Activated T-cell treated with anti-CD3 and anti-CD28 coated beads for 24 hours (primary cell): Measurements from ENCODE around the gene NRN1.
"Not testable (repeated sequence)": the region's sequence is repeated elsewhere in the genome, so short reads cannot be mapped to it uniquely, and the experiment has no call there.

Experiments
- DNase-seq: peaks from one replicate; pipeline ENCODE4 v3.0.0-alpha.2; 2020; ENCODE audit warnings: low read depth

Gene NRN1, protein sequence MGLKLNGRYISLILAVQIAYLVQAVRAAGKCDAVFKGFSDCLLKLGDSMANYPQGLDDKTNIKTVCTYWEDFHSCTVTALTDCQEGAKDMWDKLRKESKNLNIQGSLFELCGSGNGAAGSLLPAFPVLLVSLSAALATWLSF

DNA sequence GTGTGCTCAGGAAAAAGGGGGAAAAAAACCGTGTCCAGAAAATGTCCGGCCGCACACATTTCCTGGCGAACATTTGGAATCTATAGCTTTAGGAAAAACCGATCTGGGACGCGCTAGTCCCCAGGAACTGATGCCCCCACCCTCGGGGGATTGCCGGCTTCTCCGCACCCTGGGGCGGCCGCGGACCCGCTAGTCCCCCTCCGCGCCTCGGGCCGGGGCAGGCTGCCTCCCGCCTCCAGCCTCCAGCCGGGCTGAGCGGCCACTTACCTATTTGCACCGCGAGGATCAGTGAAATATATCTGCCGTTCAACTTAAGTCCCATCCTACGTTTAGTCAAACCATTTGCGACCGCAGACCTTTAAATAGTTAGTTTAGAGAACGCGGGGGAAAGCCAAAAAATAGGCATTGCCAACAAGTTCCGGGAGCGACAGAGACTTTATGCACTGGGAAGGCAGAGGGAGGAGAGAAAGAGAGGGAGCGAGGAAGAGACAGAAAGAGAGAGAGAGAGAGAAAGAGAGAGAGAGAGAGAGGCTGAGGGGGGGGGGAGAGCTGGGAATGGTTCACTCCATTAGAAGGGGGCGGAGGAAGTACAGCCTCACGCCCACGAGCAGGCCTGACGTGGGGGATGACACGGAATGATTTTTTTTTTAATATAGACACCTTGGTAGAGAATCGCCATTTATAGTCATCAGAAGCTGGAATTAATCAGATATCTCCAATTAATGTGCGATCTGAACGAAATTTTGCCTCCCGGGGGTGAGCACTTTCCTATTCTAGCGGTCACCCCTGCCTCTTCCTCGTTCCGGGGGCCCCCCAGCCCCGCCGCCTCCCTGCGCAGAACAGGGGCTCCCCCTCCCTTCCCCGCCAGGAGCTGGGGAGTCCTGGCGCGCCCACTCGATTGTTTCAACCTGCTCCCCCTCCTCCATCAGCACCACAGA is at the start of gene NRN1:
Gene NRN1, minus strand, starts transcription at position 498 of the 938 bp plus-strand sequence. Its CDS starts 176 bp downstream, at position 322.
- no peak for DNase-seq

DNA sequence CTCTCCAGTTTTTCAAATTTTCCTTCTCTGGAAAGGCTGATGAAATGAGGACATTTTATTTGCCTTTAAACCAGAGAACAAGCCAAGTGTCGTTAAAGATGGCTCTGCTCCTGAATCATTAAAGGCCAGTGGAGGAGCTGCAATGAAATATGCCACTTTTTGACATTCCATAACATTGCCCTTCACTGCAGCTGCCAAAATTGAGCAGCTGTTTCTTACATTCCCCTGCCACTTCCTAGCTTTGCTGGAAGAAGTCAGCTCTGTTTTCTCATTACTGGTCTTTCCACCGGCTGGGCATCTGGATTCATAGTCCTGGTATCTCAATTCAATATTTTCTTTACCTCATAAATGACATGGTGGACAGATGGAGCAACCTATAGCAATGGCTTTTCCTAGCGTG is 45.5 kb upstream of the NRN1 start:
- DNase-seq = no peak

DNA sequence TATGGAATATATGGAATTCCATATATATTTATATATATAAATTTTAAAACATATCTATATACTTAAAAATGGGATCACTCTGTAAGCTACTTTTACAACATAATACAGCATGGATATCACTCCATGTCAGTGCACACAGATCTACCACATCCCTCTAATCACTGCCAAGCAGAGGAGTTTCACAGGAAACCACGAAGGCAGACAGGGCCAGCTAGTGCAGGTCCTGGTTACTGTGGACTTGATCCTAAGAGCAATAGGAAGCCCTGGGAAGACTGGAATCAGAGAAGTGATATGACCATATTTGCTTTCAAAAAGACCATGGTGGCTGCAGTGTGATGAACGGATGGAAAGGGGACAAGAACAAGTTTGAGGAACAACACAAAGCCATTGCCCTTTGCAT is 40.0 kb upstream of the NRN1 start:
- no peak for DNase-seq

DNA sequence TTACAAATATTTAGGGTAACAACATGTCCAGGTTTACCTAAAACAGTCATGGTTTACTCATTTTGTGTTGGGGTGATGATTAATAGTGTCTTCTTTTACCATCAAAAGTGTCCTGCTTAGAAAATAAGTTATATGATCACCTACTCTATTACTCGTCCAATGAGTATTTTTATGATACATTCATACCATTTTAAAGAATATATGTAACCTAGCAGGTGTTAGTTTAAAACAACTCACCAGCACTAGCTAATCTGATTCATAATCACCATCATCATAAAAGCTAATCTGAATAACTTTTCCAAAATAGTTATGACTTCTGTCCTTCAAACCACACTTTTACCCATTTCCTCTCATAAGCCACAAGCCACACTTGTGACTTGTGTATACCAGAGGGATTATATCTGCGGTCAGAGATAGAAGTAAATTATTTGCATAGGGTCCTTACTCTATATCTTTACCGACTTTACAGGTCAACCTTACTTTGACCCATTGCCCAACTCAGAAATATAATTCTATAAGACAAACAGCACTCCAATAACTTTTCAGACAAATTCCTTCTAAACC is 33.3 kb upstream of the NRN1 start:
- DNase-seq = no peak

DNA sequence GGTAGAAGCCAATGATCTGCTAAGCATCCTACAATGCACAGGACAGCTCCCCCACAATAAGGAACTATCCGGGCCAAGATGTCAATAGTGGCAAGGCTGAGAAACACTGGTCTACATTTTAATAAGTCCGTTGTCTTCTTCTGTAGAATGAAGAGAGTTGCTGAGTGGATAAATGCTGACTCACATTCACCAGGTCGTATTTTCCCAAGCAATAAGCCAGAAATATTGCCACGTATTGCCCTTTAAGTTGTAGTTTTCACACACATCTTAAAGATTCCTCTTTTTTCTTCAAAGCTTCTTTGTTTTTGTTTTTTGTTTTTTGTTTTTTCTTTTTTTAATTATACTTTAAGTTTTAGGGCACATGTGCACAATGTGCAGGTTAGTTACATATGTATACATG is 30.5 kb upstream of the NRN1 start:
- DNase-seq = no peak

DNA sequence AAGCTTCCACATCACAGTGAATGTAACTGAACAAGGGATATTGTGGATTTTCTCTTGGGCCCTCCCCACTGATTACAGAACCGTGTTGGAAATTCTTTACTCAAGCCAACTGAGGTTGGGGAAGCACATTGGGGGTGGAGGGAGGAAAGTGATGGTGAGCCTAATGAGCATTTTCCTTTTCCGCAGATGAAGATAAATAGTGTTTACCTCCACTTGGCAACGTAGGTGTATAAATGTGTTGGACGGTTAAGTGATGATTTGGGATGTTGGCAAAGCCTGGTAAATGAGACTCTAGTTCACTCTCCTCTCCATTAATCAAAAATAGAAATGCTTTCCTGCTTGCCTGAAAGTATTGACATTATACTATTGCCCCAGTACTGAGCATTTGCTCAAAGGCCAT is 27.1 kb upstream of the NRN1 start:
- no peak for DNase-seq

DNA sequence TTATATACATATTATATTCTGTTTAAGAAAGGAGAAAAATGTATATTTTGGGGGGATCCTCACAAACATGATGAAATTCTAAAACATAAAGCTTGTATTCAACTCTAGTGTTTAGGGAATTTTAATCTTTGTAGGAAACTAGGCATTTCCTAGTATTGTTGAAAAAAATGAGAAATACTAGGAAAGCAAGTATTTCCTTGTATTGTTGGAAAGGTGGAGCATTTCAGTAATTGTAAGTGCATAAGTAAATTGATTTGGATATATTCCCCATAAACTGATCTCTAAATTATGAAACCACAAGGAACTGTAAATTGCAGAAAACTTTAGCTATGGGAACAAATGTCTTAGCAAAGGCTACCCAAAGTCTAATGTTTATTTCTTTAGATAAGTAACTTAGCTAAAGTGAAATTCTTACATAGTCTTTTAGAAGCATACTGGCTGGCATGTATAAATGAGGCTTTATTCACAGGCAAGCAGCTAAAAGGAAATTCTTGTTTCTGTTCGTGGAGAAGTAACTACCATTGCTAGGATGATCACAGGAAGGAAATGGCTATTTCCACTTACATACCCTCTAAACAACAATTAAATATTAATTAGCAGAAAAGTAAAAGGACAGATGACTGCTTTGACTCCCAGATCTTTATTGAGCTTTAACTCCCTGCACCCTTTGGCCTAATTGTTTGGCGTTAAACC is 19.9 kb upstream of the NRN1 start:
- DNase-seq = no peak

DNA sequence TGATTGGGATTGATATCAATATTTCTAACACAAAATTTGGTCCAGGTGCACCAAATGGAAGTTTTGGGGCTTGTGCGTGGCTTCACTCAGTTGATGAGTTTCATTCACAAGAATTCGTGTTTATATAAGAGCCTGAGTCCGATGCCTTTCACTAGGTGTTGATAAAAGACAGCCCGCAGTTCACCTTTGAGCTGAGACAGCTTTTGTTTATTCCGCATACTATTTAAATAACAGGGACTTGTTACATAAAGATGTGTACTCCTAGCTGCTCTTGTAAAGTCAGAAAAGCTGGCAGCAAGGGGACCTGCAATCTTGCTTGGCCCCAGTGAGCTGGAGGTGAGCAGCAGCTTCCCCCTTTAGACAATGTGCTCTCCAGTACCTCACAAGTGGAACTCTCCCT is 19.0 kb upstream of the NRN1 start:
- DNase-seq = no peak

DNA sequence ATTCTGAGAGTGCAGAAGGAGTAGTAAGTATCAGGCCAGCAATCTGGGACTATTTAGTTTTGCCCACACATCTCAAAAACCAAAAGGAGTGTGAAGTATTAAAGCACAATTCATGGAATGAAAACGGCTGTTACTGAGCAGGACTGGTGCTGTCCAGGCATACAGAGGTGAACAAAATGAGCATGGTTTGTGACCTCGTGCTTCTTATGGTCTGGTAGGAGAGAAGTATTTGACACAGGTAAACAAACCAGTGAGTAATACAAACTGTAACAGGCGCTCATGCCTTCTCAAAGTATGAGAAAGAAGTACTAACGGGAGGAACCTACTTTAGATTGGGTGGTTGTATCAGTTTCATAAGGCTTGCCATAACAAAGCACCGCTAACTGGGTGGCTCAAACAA is 17.5 kb upstream of the NRN1 start:
- DNase-seq = no peak

DNA sequence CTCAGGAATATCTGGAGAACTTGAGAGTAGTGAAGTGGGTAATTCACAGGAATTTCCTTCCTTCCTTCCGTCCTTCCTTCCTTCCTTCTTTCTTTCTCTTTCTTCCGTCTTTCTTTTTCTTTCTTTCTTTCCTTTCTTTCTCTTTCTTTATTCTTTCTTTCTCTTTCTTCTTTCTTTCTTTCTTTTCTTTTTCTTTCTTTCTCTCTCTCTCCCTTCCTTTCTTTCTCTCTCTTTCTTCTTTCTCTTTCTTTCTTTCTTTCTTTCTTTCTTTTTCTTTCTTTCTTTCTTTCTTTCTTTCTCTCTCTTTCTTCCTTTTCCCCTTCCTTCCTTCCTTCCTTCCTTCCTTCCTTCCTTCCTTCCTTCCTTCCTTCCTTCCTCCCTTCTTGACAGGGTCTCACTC is 16.1 kb upstream of the NRN1 start:
- DNase-seq = not testable (repeated sequence)

DNA sequence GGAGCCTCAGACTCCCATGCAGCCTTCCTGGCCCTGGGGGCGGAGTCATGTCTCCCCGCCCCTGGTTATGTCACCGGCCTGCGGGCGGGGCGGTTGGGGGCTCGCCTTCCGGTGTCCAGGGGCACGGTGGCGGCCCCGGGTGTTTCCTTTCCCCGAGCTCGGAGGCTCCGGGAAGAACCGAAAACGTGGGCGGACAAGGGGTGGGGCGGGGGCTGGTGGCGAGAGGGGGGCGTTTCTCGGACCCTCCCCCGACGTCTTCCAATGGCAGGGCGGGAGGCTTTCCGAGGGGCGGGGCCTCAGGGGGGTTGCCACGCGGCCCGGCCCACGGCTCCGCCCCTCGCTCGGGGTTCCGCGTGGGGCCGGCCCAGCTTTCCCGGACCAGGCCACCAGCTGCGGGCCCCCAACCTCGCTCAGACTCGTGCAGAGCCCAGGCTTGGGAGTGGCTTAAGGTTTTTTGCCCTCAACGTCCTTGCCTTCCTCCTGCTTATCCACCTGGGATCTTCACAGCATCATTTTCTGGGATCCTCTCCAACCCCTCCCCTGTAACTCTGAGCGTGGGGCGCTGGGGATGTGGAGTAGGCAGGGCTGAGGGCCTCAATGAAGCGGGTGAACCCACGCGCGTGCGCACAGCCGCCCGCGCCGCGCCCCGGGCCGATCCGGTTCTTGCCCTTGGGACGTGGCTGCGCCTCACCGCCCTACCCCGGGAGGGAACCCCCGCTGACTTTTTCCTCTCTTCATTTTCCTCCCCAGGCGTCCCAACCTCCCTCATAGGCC is 2.1 kb upstream of the NRN1 start:
- DNase-seq = peak; percentile 43

DNA sequence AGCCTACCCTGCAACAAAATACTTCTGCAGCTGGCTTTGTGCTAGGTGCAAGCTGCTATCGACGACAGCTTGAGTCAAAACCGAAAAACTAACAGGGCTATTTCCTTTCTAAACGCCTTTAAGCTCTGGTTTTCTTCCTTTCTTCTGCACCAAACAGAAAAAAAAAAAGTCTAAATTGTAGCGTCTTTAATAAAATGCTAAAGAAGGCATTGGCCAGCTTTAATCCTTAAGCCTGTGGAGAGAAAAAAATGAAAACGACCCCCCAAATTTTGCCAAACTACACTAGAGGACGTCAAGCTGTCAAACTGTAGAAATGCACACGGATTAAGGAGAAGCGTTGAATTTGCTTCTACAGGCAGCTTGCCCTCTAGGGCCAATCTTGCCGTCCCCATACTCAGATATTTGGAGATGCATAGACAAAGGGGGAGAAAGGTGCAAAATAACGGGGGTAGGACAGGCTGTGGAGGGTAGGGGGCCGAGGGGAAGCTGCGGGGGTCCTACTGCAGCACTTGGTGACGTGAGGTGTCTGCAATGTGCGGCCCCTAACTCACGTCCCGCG is 1.4 kb upstream of the NRN1 start:
- DNase-seq = no peak

DNA sequence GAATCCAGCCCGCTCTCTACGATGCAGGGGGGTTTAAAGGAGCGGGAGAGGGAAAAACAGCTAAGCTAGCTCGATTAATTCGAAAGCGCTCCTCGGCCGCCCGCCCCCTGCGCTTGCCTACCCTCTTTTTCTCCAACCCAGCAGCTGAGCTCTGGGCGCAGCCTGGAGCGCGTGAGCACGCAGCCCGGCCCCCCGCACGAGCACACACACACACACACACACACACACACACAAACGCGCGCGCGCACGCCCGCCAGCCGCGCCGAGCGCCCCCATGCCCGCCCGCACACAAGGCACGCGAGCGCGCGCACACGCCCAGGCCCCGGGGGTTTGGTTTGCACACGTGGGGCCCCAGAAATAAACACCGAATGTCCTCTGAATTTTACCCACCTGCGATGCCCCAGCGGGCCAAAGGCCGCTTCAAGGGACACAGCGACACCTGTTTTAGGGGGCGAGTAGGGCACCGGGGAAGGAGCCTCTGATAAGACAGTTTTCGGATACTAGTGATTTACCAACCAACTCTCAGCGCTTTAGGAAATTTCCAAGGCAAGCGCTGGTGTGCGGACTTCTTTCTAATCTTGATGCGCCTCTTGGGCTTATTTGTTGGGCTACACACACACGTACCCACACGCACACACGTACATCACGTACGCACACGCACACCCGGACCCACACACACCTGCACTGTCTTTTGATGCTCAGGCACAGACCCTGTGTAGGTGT is 802 bp upstream of the NRN1 start:
- DNase-seq = no peak

DNA sequence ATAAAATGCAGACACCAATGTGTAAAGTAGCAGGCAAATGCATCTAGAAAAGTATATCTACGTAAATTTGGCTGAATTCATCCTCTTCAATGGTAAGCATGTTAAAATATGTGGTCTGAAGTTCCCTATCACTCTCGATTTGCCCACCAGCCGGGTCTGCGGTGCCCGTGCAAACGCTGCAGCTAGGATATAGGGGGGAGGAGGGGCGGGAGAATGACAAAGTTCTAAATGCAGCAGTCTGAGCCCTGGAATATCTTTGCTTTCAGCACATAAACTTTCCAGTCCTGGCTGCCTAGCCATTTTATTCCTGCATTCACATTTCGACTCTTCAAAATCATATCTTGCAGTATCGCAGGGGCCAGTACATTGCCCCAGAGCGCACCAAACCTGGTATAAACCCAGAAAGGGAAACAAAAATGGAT is 708 bp downstream of the NRN1 start:
- DNase-seq = no peak

DNA sequence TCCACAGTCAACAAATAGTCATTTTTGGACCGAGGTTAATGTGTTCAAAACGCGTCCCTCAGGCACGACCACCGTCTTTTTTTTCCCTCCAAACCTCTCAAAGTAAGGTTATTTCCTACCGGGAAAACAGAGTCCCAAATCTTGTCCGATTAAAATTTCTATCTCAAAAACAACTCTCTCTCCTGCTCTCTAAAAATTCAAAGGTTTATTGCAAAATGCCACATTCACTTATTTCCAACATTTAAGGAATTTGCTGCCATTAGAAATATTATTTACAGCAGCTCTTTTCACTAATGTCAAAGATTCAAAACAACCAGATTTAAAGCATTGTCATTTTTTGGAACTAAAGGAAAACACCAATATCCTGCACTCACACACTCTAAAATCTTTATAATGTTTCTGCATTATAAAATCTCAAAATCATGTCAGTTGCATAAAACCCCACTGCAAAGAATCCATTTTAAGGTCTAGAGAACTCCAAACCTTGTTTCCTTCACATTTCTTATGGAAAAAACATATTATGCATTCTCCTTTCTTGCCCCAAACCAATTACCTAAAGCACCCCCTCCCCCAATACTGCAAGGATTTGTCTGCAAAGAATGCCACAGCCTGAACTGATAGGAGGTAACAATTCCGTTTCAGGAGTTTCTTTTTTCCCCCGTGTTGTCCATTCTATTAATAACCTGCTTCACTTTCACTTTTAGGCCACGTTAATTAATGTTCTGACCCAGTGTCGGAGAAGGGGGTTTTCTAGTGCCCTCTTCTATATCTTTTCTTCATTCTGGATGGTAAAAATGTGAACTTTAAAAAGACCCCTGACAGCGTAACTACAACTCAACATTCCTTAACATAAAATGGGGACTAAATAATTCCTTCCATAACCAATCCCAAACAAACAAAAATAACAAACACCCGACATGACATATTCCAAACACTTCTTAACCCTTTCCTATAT is 1.4 kb downstream of the NRN1 start:
- DNase-seq = no peak

DNA sequence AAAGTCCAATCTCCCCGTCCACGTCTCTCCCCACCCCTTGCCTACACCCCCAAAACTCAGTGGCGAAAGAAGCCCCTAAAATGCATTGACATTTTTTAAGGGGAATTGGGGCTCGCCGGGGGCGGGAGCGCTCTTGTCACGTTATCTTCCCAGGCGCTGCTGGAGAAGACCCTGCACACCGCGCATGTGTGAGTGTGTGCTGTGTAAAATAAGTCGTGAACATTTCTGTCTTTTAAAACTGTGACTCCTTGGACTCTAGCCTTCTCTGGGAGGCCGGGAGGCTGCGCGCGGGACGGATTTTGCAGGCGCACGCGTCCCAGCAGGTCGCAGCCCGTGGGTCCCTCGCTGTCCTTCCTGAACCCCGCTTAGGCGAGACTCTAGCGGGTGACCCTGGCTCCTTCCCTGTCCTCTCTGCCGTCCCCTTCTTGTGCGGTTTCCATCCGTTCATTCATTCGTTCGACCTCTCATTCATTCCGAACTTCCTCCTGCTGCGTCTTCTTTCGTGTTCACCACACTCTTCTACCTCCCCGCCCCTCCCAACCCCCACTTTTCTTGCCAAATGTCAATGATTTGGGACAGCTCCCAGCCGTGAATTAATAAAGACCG is 2.2 kb downstream of the NRN1 start:
- no peak for DNase-seq

DNA sequence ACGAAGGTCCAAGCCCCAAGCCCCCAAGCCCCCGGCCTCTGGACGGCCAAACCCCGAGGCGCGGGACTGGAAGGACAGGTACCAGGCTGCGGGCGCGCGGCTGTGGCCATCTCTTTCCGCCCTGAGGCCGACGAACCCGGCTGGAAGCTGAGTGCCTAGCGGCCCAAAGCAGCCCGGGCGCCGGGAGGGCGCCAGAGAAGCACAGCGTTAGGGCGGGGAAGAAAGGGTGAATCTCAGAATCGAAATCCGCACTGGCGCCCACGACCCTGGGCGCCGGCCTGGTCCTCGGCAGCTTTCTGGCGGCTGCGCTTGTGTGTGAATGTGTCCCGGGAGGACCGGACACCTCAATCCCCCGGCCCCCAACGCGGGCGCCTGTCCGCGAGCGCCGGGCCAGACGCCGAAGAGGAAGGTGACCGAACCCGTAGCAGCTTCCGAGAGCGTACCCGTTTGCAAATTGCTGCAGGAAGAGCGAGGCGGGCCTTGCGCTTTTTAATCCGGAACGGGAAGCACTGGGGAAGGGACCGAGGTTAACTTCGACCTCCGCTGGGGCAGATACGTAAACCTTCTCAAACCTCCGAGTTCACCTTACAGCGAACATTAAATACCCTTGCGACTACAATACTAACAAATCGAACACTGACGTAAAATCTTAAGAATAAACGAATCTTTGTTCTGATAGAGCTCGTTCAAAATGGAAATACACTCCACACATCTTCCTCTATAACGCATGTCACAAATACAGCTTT is 2.9 kb downstream of the NRN1 start:
- DNase-seq = no peak

DNA sequence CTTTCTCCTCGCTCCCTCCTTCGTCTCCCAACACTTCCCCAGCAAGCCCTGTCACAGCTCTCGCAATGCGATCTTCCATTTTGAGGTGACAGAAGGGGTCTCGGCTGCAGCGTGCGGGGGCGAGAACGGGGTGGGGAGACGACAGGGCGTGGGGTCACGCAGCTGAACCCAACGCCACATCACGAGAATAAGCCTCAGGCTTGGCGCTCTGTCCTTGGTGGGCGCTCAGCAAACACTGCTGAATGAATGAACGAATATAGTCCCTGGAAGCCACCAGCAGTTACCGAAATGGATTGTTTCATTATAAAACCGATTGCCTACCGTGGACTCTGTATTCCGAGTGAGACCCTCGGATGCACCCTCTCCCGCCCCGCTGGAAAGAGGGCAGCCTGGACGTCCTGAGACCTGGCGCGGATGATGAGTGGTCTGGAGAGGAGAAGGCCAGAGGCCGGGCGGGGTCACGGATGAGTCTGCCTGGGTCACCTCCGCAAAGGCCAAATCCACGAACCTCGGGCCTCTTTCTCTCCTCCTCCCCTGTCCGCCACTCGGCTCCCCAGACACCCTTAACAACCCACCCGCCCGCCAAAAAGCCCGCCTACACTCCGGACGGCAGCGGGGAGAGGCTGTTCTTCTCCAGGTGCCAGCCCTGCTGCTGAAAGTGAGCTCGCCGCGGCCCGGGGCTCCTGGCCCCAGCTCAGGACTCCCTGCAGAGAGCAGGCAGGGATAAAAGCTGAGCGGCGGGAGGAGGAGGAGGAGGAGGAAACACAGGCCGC is 3.7 kb downstream of the NRN1 start:
- DNase-seq = no peak
